Breast epithelium (tissue), 4 donors: ENCODE results near the gene TMCO5A. TPM values are rescaled to one million over a fixed set of nuclear protein-coding genes. Genes with fewer than 3 reads are reported as not detected.

Experiments used
- DNase-seq, 2 donors: peaks; one replicate each; pipeline ENCODE4 v3.0.0-alpha.2; 2019; ENCODE audit warnings: low spot score in 2 of 2
- H3K27ac ChIP-seq, 2 donors: fragments of 200-600 bp; sonication (generic) in 1 of 2; one replicate each; pipeline ENCODE4 v1.5.1; 2016 to 2019; ENCODE audit warnings: mild to moderate bottlenecking in 1 of 2
- H3K27me3 ChIP-seq, 2 donors: fragments of 200-600 bp; sonication (generic) in 1 of 2; one replicate each; pipeline versions ENCODE4 v1.5.1 to v1.6.0; 2017 to 2019; ENCODE audit warnings: control low read depth in 1 of 2, mild to moderate bottlenecking in 1 of 2
- H3K36me3 ChIP-seq: fragments of 200-600 bp; one replicate; pipeline ENCODE4 v1.5.1; 2019
- H3K4me1 ChIP-seq, 2 donors: fragments of 200-600 bp; sonication (generic); one replicate each; pipeline ENCODE4 v1.5.1; 2016 to 2019; ENCODE audit warnings: control low read depth in 1 of 2
- H3K4me3 ChIP-seq, 3 donors: fragments of 200-600 bp; sonication (generic); 1 replicate in 2 of 3; 2 replicates in 1 of 3; pipeline ENCODE4 v1.5.1; 2016 to 2019; ENCODE audit warnings: mild to moderate bottlenecking in 3 of 3, moderate library complexity in 2 of 3
- H3K9me3 ChIP-seq, 2 donors: fragments of 200-600 bp; sonication (generic) in 1 of 2; one replicate each; pipeline ENCODE4 v1.5.1; 2016 to 2019; ENCODE audit warnings: control low read depth in 1 of 2
- CTCF ChIP-seq, 3 donors: fragments of 450-650 bp; IDR thresholded peaks; one replicate each; pipeline ENCODE4 v1.5.1; 2016 to 2017; ENCODE audit warnings: antibody characterized with exemption in 3 of 3, mild to moderate bottlenecking in 3 of 3, moderate library complexity in 3 of 3
- POLR2A ChIP-seq: fragments of 450-650 bp; IDR thresholded peaks from one replicate; pipeline ENCODE4 v1.6.1; 2016; ENCODE audit warnings: antibody characterized with exemption, mild to moderate bottlenecking, moderate library complexity
- POLR2AphosphoS5 ChIP-seq, 3 donors: sonication (generic); formaldehyde crosslinking; IDR thresholded peaks; one replicate each; pipeline ENCODE4 v1.6.1; 2017; ENCODE audit warnings: antibody characterized with exemption in 3 of 3
- intact Hi-C: fragments of 100-400 bp; cut with DNase I; formaldehyde crosslinking; loops from one replicate; pipeline ENCODE4 v1.15.1; 2023; ENCODE audit warnings: low total_unique reads
- total RNA-seq, 3 donors: library from RNA; depleted of rRNA; stranded (reverse); fragments of >200 nt; gene quantifications; one replicate each; pipeline ENCODE4 v1.1.0, GENCODE V29; 2016

Gene TMCO5A
- total RNA-seq, 3 donors from 2014 or later: not detected

GRCh38 chr15:37921527-37922385, 12.7 kb upstream of the TMCO5A start:
- Histone ChIP-seq H3K27me3 (no peaks in the 10 kb centered on the region), H3K9me3 (no peaks in the 10 kb centered on the region), H3K36me3 (no peaks in the 10 kb centered on the region), H3K4me1 (no peaks in the 10 kb centered on the region), H3K4me3 (no peak overlapping the region), H3K27ac (no peak overlapping the region)
- TF ChIP-seq POLR2AphosphoS5 (IDR thresholded peaks at IDR 0.05) (no peak), POLR2A (no peak), CTCF (IDR thresholded peaks at IDR 0.05) (no peak)
- DNase-seq: peak in 1 of 2 donors; percentile 17
- intact Hi-C loops: no loop called here

- no peak for DNase-seq
- no peak for TF ChIP-seq CTCF (IDR thresholded peaks at IDR 0.05)
- no peak for TF ChIP-seq POLR2AphosphoS5 (IDR thresholded peaks at IDR 0.05)
- TF ChIP-seq POLR2A: no peak
Measured at GRCh38 chr15:37926136-37926535, 8.3 kb upstream of the TMCO5A start.

GRCh38 chr15:37929238-37929637, 5.2 kb upstream of the TMCO5A start:
- H3K4me3 ChIP-seq: no peak overlapping the region

More at GRCh38 chr15:37926136-37926535, 8.3 kb upstream of the TMCO5A start:
- H3K4me3 ChIP-seq: no peak overlapping the region
- no peaks in the 10 kb centered on the region for H3K27me3 ChIP-seq
- no peaks in the 10 kb centered on the region for H3K9me3 ChIP-seq
- H3K27ac ChIP-seq: no peak overlapping the region
- no peaks in the 10 kb centered on the region for H3K4me1 ChIP-seq
- intact Hi-C loops: no loop called here
- H3K36me3 ChIP-seq: no peaks in the 10 kb centered on the region

GRCh38 chr15:37931321-37931720, 3.1 kb upstream of the TMCO5A start:
- DNase-seq: no peak
- H3K4me1 ChIP-seq: no peaks in the 10 kb centered on the region
- TF ChIP-seq POLR2A (no peak), CTCF (IDR thresholded peaks at IDR 0.05) (no peak)
- H3K36me3 ChIP-seq: no peaks in the 10 kb centered on the region
- H3K9me3 ChIP-seq: no peaks in the 10 kb centered on the region
- H3K27ac ChIP-seq: no peak overlapping the region
- H3K27me3 ChIP-seq: no peaks in the 10 kb centered on the region
- H3K4me3 ChIP-seq: no peak overlapping the region
- intact Hi-C loops: no loop called here

More at GRCh38 chr15:37929238-37929637, 5.2 kb upstream of the TMCO5A start:
- Histone ChIP-seq H3K36me3 (no peaks in the 10 kb centered on the region), H3K4me1 (no peaks in the 10 kb centered on the region), H3K27ac (no peak overlapping the region), H3K27me3 (no peaks in the 10 kb centered on the region), H3K9me3 (no peaks in the 10 kb centered on the region)
- intact Hi-C loops: no loop called here
- no peak for DNase-seq
- TF ChIP-seq POLR2AphosphoS5 (IDR thresholded peaks at IDR 0.05) (no peak), CTCF (IDR thresholded peaks at IDR 0.05) (no peak), POLR2A (no peak)

GRCh38 chr15:37931868-37932267, 2.6 kb upstream of the TMCO5A start:
- no peak for DNase-seq
- Histone ChIP-seq H3K36me3 (no peaks in the 10 kb centered on the region), H3K27ac (no peak overlapping the region), H3K27me3 (no peaks in the 10 kb centered on the region), H3K9me3 (no peaks in the 10 kb centered on the region), H3K4me1 (no peaks in the 10 kb centered on the region), H3K4me3 (no peak overlapping the region)
- intact Hi-C loops: no loop called here
- no peak for TF ChIP-seq POLR2AphosphoS5 (IDR thresholded peaks at IDR 0.05)
- no peak for TF ChIP-seq POLR2A
- no peak for TF ChIP-seq CTCF (IDR thresholded peaks at IDR 0.05)
